ENCODE results near the gene ZCCHC4. TPM values are rescaled to one million over a fixed set of nuclear protein-coding genes. Genes with fewer than 3 reads are reported as not detected.

The ZCCHC4 gene
- total RNA-seq, 4 donors from 2014 or later = 5.6 to 33.3 (median 11.1) TPM

- Histone ChIP-seq H3K27ac (no peak overlapping the region), H3K4me1 (no peaks in the 10 kb centered on the region), H3K36me3 (no peaks in the 10 kb centered on the region), H3K4me3 (no peak overlapping the region), H3K9me3 (peaks cover 0 to 6% of the 10 kb centered on the region in 2 donors), H3K27me3 (no peaks in the 10 kb centered on the region)
- intact Hi-C loops (cut with DNase I; ENCODE audit: low total_unique reads) = no loop called here
- no peak for DNase-seq
- no peak for TF ChIP-seq CTCF (IDR thresholded peaks at IDR 0.05)
- no peak for TF ChIP-seq POLR2A (IDR thresholded peaks at IDR 0.05)
These were observed 84.7 kb downstream of the ZCCHC4 start for GRCh38 chr4:25397305-25397704.

GRCh38 chr4:25399510-25399909 lies 86.9 kb downstream of the ZCCHC4 start:
- TF ChIP-seq POLR2A (IDR thresholded peaks at IDR 0.05) (no peak), CTCF (IDR thresholded peaks at IDR 0.05) (no peak)
- no peaks in the 10 kb centered on the region for H3K36me3 ChIP-seq
- H3K27ac ChIP-seq = no peak overlapping the region
- intact Hi-C loops (cut with DNase I; ENCODE audit: low total_unique reads) = no loop called here
- no peaks in the 10 kb centered on the region for H3K27me3 ChIP-seq
- peaks cover 0 to 6% of the 10 kb centered on the region in 2 donors for H3K9me3 ChIP-seq
- no peak for DNase-seq
- no peak overlapping the region for H3K4me3 ChIP-seq
- H3K4me1 ChIP-seq = no peaks in the 10 kb centered on the region

DNA sequence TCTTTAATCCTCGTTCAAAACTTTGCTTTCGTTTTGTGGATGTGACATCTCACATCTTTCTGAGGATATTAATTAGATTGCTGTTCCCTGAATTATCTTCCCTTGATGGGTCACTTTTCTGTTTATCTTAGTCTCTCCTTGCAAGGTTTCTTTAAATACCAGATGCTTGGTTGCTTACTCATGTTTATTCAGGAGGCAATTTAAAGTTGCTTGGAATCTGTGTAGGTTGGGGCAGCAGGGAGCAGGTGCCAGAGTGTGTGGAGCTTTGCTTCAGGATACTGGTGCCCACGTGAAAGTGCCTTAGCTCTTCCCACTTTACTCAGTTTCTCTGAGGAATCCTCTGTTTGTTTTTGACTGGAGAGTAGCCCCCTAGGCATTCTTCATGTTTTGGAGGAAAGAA lies 88.5 kb downstream of the ZCCHC4 start:
- H3K4me3 ChIP-seq = no peak overlapping the region
- TF ChIP-seq CTCF (IDR thresholded peaks at IDR 0.05) = no peak
- TF ChIP-seq POLR2A (IDR thresholded peaks at IDR 0.05) = no peak
- H3K27ac ChIP-seq = no peak overlapping the region
- H3K27me3 ChIP-seq = no peaks in the 10 kb centered on the region
- no peak for DNase-seq
- peaks cover 0 to 6% of the 10 kb centered on the region in 2 donors for H3K9me3 ChIP-seq
- intact Hi-C loops (cut with DNase I; ENCODE audit: low total_unique reads) = no loop called here
- no peaks in the 10 kb centered on the region for H3K36me3 ChIP-seq
- no peaks in the 10 kb centered on the region for H3K4me1 ChIP-seq

DNA sequence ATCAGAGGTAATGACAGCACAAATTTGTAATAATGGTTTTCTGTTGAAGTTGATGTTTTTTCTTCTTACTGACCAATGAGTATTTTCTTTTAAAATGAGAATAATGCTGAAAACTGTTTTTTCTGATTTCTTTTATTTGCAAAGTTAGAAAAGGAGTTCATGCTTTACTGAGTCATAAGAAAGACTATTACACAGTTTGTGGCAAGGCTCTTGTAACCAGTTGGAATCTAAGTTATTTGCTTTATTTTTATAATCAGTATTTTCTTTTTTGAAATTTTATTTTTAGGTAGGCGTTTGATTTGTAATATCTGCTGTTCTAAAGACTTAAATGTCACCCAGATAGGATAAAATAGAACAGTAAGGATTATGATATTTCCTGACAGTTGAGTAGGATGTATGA lies 89.9 kb downstream of the ZCCHC4 start:
- no peak overlapping the region for H3K27ac ChIP-seq
- intact Hi-C loops (cut with DNase I; ENCODE audit: low total_unique reads) = no loop called here
- H3K9me3 ChIP-seq = no peaks in the 10 kb centered on the region
- no peaks in the 10 kb centered on the region for H3K36me3 ChIP-seq
- no peaks in the 10 kb centered on the region for H3K27me3 ChIP-seq
- no peak for DNase-seq
- H3K4me3 ChIP-seq = no peak overlapping the region
- H3K4me1 ChIP-seq = no peaks in the 10 kb centered on the region
- TF ChIP-seq POLR2A (IDR thresholded peaks at IDR 0.05) = no peak
- TF ChIP-seq CTCF (IDR thresholded peaks at IDR 0.05) = no peak

GRCh38 chr4:25403699-25404098 lies 91.1 kb downstream of the ZCCHC4 start:
- intact Hi-C loops (cut with DNase I; ENCODE audit: low total_unique reads) = no loop called here
- Histone ChIP-seq H3K27me3 (no peaks in the 10 kb centered on the region), H3K27ac (no peak overlapping the region), H3K9me3 (no peaks in the 10 kb centered on the region), H3K4me1 (no peaks in the 10 kb centered on the region), H3K4me3 (no peak overlapping the region), H3K36me3 (no peaks in the 10 kb centered on the region)
- TF ChIP-seq POLR2A (IDR thresholded peaks at IDR 0.05) (no peak), CTCF (IDR thresholded peaks at IDR 0.05) (no peak)
- DNase-seq = no peak
